ENCODE data around the gene DHX30. TPM values are rescaled to one million over a fixed set of nuclear protein-coding genes. Genes with fewer than 3 reads are reported as not detected.
A peak's percentile ranks its signal among the peaks of the same experiment; 100 is the strongest.
"Not testable (repeated sequence)": the region's sequence is repeated elsewhere in the genome, so short reads cannot be mapped to it uniquely, and the experiment has no call there.

The DHX30 gene
- total RNA-seq, 1 donor from 2014 or later, result 45.3 TPM

DNA sequence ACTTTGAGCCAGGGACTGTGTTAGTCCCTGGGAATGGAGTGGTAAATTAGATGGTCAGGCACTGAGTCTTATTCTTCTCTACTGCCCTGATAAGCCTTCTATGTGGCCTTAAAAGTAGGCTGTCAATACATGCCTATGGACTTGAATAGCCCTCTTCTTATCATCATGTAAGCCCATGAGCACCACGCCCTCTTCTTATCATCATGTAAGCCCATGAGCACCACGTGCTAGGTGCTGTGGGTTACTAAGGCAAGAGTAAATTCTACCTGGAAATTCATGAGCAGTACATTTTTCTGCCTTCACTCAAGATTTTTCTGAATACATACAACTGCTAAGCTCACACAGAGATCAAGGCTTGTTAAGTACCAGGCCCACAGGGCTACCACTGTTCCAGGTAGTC lies 68.5 kb downstream of the DHX30 start:
- DNase-seq, result no peak
- ATAC-seq (ENCODE audit: poor library complexity), result no peak
- intact Hi-C loops (cut with DNase I), result no loop called here

DNA sequence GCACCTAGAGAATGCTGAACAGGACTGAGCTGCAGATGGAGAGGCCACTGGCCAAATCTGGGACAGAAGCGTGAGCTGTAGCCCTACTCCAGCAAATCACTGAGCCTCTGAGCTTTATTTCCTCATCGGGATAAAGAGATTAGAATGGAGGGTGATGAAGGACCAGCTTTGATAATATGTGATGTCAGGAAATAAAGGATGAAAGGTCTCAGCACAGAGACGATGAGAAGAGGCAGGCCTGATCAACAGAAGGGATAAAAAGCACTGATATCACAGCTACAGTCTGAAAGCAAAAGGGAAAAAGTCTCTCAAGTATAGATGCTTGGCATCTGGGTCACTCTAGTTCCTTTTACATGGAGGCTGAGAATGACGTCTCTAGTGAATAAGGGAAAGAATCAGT lies 70.0 kb downstream of the DHX30 start:
- intact Hi-C loops (cut with DNase I), result no loop called here
- no peak for DNase-seq
- ATAC-seq (ENCODE audit: poor library complexity), result no peak

DNA sequence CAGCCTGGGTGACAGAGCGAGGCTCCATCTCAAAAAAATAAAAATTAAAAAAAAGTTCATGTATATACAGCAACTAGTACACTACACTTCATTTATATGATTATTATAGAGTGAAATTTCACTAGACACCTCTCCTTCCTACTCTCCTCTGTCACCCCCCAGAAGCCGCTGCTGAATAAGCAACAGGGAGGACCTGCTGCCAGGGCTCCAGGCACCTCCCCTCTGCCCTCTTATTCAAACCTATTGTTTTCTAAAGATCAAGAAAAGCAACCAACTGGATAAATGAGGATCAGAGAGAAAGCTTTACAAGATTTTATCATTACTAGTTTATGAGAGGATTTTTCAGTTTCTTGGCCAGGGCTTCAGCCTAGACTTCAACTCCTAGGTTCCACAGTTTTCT lies 71.5 kb downstream of the DHX30 start:
- DNase-seq (no peak), ATAC-seq (ENCODE audit: poor library complexity) (no peak)
- intact Hi-C loops (cut with DNase I), result no loop called here

DNA sequence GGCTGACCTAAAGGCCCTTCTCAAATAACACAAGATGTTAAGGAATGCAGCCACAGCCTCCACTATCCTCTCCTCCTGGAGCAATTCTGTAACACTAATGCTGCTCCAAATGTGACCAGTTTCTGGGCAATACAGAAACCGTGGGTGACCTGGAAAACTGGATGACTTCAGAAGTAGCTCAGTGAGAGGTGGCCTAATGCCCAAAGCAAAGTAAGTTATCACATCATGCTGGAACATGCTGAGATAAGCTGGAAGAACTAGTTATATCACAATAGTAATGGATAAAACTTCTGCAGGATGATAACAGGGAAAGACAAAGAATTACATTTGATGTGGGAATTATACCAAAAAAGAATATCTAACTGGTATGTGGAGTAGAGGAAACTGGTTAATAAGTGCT lies 72.0 kb downstream of the DHX30 start:
- ATAC-seq (ENCODE audit: poor library complexity) (peak; percentile 42), DNase-seq (no peak)
- intact Hi-C loops (cut with DNase I), result no loop called here

DNA sequence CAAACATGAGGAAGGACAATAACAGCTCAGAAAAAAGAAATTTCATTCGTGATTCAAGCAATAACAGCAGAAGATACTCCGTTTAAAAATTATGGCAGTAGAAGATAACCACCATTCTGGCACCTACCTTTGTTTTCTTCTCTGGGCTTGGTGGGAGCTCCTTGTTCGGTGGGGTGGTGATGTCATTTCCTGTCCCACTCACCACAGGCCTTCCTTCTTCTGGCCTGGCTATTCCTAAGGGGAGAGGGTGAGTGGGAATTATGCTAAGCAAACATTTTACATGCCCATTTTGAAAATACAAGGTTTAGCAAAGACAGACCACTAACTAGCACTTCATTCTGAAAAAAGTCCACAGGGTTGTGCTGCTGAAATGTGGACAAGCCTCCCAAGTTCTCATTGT lies 74.4 kb downstream of the DHX30 start:
- intact Hi-C loops (cut with DNase I), result no loop called here
- ATAC-seq (ENCODE audit: poor library complexity) (no peak), DNase-seq (no peak)

DNA sequence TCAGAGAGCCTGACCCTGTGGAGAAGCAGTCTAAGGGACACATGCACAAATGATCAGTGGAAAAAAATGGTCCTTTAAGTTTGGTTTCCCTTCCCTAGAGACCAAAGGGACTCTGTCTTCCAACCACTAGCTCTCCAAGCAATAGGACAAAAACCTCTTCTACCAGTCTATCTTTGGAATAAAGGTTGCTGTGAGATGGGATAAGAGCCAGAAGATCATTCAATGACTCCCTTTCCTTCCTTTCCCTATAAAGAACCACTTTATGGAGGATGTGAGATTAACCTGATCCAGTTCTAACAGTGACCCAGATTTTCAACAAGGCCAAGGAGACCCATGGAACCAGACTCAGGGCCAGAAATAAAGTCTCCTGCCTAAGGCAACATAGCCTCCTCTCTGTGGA lies 74.8 kb downstream of the DHX30 start:
- intact Hi-C loops (cut with DNase I), result no loop called here
- DNase-seq (no peak), ATAC-seq (ENCODE audit: poor library complexity) (no peak)

DNA sequence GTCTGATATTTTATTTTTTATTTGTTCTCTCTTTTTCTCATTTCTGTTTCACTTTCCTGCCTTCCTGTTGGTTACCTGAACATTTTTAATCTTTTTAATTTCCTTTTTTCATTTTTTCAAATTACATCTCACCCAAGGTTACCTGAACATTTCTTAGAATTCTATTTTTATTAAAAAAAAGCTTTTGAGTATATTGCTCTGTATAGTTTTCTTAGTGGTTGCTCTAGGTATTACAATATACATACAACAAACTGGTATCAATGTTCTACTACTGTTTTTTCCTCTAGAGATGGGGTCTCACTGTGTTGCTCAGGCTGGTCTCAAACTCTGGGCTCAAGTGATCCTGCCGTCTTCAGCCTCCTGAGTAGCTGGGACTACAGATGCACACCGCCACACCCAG lies 79.4 kb downstream of the DHX30 start:
- ATAC-seq (ENCODE audit: poor library complexity) (no peak), DNase-seq (no peak)
- intact Hi-C loops (cut with DNase I), result no loop called here

DNA sequence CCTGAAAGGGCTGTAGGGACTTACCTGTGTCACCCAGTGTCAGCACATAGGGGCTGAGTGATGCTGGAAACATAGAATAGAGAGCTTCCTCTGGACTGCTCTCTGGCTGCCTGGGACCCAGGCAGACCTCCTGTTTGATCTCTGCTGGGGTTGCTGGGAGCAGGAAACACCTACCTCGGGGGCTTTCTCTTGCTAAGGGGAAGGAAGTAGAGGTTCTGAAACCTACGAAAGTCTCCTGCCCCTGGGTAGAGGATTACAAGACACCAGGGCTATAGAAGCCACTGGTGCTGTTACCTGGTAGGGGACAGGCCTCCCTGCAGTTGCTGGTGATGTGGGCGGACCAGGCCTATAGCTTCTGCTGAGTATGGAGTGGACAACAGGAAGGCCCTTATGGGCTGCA lies 81.7 kb downstream of the DHX30 start:
- intact Hi-C loops (cut with DNase I), result no loop called here
- DNase-seq (no peak), ATAC-seq (ENCODE audit: poor library complexity) (no peak)

DNA sequence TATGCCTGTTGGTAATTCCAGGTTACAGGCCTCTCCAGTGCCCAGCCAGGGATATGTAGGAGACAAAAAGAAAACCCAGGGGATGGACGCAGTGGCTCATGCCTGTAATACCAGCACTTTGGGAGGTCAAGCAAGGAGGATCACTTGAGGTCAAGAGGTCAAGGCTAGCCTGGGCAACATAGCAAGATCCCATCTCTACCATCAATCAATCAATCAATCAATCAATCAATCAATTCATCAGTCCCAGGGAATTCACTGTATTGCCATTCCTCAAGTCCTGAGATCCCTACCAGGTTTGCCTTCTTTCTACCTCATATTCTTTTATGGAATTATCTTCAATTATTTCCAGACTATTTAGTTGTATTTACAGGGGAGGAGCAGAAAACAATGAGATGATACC lies 82.2 kb downstream of the DHX30 start:
- no peak for ATAC-seq (ENCODE audit: poor library complexity)
- intact Hi-C loops (cut with DNase I), result no loop called here
- no peak for DNase-seq

DNA sequence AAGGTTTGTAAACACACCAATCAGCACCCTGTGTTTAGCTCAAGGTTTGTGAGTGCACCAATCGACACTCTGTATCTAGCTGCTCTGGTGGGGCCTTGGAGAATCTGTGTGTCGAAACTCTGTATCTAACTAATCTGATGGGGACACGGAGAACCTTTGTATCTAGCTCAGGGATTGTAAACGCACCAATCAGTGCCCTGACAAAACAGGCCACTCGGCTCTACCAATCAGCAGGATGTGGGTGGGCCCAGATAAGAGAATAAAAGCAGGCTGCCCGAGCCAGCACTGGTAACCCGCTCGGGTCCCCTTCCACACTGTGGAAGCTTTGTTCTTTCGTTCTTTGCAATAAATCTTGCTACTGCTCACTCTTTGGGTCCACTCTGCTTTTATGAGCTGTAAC lies 85.1 kb downstream of the DHX30 start:
- DNase-seq; ATAC-seq (ENCODE audit: poor library complexity); intact Hi-C loops (cut with DNase I): not testable (repeated sequence)

DNA sequence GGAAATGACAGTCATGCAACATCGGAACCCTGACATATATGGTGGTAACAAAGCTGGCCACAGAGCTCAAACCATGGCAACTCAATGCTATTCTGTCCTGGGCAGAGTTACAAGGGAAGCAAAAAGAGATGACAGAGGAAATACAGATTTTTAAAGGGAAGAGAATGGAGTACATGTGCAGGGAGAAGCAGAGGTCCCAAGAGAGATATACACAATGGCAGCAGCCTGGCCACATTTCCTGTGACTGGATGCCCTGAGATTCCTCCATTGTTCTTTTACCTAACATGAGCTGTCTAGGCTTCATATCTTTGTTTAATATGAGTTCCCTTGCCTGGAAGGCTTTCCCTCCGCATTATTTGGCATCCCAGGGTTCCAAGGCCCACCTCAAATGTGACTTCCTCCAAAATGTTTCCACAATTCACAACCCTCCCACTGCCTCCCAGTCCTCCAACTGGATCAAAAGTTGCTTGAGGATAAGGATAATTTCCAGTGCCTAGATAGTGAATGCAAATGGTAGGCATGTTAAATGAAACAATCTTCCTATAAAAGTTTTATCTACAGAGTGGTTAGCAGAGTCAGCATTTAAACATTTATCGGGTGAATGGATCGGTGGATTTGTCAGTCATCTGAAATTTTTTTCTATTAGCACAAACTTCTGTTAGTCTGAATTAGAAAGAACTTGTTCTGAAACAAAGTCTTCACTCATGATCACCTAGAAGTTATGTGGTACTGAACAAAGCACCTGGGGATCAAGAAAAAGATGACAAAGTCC lies 86.2 kb downstream of the DHX30 start:
- intact Hi-C loops (cut with DNase I), result no loop called here
- DNase-seq (no peak), ATAC-seq (ENCODE audit: poor library complexity) (no peak)

DNA sequence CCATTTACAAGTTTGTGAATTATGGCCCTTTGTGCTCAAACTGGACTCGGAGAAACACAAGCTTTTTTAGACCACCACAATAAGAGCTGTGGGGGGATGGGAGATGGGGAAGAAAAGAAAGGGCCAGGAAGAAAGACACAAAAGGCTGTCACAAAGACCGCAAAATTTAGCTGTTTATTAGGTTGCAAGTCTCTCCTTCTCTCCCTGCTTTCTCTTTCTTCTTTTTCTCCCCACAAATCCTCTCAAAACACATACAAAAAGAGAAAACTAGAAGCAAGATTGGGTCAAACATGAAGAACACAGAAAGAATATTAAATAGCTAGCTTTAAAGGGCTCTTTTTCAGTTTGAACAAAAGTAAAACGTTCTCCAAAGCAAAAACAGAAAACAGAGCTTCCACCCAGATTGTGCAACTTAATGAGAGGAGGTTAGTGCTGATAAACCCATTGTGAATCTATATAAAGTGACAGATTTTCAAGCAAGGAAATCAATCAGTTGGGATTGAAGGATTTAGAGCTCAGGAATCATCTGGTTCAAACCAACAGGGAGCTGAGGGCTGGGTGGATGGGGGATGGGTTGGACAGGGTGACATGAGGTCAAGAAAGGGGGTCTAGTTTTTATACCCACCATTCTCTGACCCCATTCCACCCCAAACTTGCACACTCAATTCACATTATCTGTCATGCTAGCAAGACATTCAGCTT lies 87.3 kb downstream of the DHX30 start:
- no peak for DNase-seq
- peak; percentile 4 for ATAC-seq (ENCODE audit: poor library complexity)
- intact Hi-C loops (cut with DNase I), result no loop called here

DNA sequence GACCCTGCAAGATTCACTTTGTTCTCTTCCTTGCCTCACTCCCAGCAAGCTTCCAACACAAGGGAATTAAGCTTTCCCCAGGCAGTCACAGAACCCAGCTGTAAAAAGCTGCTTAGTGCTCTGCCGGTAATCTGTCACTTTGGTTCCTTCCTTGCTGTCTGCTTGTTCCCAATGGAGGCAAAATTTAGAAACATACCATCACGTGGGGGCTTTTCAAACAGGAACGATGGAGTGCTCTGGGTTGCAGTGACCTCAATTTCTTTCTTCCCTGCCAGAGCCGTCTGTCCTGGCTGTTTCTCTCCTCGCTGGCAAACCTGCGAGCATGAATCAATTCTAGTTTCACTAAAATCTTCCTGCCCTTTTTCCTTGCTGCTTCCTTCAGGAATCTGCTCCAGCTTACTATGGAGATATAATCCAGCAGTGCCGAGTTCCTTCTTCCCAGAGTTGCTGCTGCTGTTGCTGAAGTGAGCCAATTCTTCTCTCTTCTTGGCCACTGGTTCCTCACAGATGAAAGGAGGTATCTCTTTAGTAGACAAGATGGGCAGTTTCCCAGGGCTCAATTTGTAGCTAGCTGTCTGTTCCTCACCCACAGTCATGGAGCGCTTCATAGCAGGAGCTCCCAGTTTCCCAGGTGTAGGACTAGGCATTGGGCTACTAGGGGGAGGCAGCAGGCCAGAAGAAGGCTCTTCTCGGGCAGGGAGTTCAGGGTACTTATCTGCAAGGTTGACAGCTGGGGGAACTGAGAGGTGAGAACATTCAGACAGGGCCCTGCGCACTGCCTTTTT lies 88.1 kb downstream of the DHX30 start:
- ATAC-seq (ENCODE audit: poor library complexity), result peak; percentile 91
- DNase-seq, result no peak
- intact Hi-C loops (cut with DNase I), result no loop called here

DNA sequence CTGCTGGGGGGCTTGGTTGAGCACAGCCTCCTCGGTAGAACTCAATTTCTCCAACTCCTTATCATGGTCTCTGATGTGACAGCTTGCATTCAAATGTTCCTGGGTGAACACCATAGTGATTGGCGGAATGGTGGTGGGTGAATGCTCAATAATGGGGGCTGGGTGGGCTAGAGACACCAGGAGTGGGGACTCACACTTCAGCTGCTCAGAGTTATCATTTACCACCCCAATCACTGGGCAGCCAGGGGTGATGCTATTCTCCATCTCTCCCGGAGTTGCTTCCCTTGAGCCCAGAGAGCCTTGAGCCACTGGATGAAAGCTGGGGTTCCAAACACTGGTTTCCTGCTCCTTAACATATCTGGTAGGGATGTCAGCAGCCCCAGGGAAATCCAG lies 88.7 kb downstream of the DHX30 start:
- intact Hi-C loops (cut with DNase I), result no loop called here
- no peak for DNase-seq
- no peak for ATAC-seq (ENCODE audit: poor library complexity)

DNA sequence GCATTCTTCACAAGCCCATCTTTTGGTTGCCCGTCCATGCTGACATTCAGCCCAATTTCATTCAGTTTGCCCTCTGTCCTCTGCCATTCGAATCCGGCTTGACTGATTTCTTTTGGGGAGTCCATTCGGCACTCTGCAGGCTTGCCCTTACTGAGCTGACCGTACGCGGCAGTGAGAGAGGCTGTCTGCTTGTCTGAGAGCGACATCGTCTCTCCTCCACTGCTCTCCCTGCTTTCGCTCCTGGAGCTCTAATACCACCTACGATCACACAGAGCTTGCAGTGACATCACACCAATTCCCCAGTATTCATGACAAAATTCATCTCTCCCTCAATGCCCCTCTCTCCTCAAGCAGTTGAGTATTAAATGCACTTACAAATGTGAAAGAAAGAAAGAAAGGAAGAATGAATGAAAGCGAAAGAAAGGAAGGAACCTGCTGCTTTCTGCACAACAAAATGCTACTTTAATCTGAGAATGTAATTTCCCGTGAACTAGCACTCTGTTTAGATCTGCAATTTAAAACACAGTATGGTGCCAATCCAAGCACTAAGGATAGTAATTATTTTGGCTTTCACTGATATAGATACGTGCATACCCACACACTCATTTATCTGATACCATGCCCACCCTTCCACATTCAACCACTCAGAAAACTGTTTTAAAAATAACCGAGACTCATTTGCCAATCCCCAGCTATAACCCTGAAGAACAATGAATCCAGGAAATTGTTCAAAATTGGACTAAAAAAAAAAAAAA lies 89.5 kb downstream of the DHX30 start:
- ATAC-seq (ENCODE audit: poor library complexity) (peak; percentile 32), DNase-seq (no peak)
- intact Hi-C loops (cut with DNase I), result no loop called here

DNA sequence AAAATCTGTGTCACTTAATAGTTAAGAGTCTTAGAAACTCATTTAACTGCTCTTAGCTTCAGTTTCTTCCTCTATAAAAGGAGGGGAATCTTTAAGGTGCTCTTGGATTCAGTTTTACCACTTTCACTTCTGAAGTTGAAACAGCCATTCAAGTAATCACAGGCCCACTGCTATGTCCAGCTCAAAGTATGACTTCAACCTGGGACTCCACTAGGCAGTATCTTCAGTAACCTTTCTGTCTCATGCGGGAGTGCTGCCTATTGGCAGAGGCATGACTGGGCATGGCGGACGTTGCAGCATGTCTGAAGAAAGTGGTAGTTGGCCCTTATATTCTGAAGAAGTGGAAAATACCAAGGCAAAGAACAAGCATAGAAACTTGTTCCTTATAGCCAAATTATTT lies 92.3 kb downstream of the DHX30 start:
- intact Hi-C loops (cut with DNase I), result no loop called here
- ATAC-seq (ENCODE audit: poor library complexity), result no peak
- no peak for DNase-seq

DNA sequence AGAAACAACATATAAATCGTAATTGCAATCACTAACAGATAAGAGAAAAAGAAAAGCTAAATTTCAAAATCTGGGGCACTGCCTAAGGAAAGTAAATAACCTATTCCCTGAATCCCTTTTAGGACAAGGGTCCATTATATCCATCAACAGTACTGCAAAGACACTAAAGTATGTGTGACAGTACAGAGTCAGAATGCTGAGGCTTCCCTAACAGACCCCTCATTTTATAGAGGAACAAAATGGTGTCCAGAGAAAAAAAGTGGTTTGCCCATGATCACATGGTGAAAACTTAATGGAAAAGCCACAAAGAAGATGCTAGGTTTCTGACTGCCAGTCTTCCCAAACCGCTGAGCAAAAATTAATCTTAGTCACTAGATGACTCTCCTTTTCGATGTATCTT lies 93.8 kb downstream of the DHX30 start:
- intact Hi-C loops (cut with DNase I), result no loop called here
- DNase-seq (no peak), ATAC-seq (ENCODE audit: poor library complexity) (no peak)

DNA sequence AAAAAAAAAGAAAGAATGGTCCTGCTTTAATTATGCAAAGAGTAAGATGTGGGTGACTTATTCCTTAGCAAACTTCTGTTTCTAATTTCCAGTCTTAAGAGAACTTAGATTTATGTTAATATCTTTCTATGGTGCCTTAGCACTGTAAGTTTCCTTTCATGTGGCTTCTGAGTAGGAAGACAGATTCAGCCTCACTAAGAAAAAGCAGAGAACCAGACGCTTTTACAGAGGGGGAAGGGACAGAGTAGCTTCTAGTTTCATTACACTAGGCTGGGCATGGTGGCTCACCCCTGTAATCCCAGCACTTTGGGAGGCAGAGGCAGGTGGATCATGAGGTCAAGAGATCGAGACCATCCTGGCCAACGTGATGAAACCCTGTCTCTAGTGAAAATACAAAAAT lies 95.0 kb downstream of the DHX30 start:
- no peak for DNase-seq
- intact Hi-C loops (cut with DNase I), result no loop called here
- no peak for ATAC-seq (ENCODE audit: poor library complexity)

DNA sequence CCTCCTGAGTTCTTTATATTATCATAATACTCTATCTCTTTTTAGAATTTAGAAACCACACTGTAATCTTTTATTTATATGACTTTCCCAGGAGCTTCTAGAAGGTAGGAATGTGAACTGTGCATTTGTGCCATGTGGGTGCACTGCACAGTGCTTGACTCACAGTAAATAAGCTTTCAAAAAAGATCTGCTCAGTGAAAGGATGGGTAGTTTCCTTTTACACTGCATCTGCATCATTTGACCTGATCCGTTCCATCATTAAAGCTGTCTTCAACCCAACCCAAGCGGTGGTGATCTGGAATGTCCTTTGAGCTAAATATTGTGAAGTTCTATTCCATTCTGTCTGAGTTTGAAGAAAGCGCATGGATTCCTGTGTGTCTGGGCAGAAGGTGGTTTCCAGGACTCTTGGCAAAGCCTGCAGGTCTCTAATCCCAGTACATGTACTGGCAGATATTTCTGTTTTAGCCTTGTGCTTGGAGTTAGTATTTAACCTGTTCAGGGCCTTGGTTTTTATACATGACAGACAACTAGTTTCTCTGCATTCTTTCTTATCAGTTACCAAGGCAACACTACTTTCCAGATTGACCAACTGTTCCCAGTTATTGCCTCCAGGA lies 96.7 kb downstream of the DHX30 start:
- intact Hi-C loops (cut with DNase I), result no loop called here
- peak; percentile 54 for ATAC-seq (ENCODE audit: poor library complexity)
- DNase-seq, result no peak
